AG09319 (cell line): ENCODE data around the gene CDKAL1.

Source experiments
- DNase-seq: peaks from one replicate; pipeline ENCODE4 v3.0.0-alpha.2; 2010; ENCODE audit warnings: low read depth; ENCODE audit errors: extremely low read depth
- CTCF ChIP-seq: IDR thresholded peaks from 2 replicates; pipeline ENCODE4 v1.5.1; 2011; ENCODE audit warnings: low read depth, mild to moderate bottlenecking, inconsistent platforms, low read length, moderate library complexity

CDKAL1 gene

GRCh38 chr6:21200134-21200870 lies 666.0 kb downstream of the CDKAL1 start:
- no peak for DNase-seq
- no peak for TF ChIP-seq CTCF

DNA sequence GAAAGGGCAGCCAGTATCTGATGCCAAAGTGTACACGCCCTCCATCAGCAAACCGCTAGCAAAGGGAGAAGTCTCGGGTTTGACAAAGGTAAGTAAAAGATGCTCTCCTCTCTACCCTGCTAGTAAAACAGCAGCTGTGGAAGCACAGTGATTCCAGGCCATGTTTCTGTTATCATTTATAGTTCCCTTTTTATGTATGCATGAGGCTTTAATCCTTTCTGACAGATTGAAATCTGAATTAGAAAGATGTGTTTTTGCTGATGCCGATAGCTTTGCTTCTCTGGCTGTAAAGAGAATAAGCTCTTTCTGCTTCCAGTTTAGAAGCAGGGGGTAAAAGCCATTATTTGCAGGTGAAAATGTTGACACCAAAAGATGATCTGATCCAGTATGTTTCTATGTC lies 666.9 kb downstream of the CDKAL1 start:
- no peak for DNase-seq
- TF ChIP-seq CTCF: no peak

- no peak for TF ChIP-seq CTCF
- DNase-seq: no peak
Observed at GRCh38 chr6:21201637-21202350, 667.5 kb downstream of the CDKAL1 start.

DNA sequence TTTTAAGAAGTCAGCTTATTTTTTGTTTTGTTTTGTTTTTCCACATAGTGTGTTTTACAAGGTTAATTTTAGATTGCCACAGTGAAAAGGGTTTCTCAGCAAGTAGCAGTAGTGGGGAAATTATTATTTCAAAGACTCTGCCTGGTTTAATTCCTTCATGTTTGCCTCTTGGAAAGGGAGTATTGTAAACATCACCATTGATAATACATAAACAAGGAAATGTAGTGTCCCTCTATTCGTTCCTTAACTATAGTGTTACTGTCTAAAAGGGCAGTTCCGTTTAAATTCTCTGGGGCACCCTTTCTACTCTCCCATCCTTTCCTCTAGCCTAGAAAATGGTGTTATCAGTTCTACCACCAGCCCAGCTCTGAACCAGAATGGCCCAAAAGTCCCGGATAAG lies 668.3 kb downstream of the CDKAL1 start:
- no peak for DNase-seq
- TF ChIP-seq CTCF: no peak

DNA sequence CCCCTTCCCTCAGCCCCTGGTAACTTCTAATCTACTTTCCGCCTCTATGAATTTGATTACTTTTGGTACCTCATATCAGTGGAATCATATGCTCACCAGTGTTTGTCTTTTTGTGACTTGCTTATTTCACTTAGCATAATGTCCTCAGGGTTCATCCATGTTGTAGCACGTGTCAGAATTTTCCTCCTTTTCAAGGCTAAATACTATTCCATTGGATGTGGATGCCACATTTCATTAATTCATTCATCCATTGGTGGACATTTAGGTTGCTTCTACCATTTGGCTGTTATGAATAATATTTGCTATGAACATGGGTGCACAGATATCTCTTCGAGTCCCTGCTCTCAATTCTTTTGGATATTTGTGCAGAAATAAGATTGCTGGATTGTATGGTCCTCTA lies 670.7 kb downstream of the CDKAL1 start:
- DNase-seq: no peak
- TF ChIP-seq CTCF: no peak

GRCh38 chr6:21208081-21208795 lies 674.0 kb downstream of the CDKAL1 start:
- TF ChIP-seq CTCF: no peak
- no peak for DNase-seq

GRCh38 chr6:21208796-21209186 lies 674.5 kb downstream of the CDKAL1 start:
- TF ChIP-seq CTCF: no peak
- no peak for DNase-seq
